Islet precursor cell (in vitro differentiated cells): Measurements from ENCODE around the gene PRR7.
A peak's percentile ranks its signal among the peaks of the same experiment; 100 is the strongest.
"Not testable (repeated sequence)": the region's sequence is repeated elsewhere in the genome, so short reads cannot be mapped to it uniquely, and the experiment has no call there.

Experiments
- DNase-seq: peaks from one replicate; pipeline ENCODE4 v3.0.0-alpha.2; 2018

The PRR7 gene, protein sequence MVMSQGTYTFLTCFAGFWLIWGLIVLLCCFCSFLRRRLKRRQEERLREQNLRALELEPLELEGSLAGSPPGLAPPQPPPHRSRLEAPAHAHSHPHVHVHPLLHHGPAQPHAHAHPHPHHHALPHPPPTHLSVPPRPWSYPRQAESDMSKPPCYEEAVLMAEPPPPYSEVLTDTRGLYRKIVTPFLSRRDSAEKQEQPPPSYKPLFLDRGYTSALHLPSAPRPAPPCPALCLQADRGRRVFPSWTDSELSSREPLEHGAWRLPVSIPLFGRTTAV

DNA sequence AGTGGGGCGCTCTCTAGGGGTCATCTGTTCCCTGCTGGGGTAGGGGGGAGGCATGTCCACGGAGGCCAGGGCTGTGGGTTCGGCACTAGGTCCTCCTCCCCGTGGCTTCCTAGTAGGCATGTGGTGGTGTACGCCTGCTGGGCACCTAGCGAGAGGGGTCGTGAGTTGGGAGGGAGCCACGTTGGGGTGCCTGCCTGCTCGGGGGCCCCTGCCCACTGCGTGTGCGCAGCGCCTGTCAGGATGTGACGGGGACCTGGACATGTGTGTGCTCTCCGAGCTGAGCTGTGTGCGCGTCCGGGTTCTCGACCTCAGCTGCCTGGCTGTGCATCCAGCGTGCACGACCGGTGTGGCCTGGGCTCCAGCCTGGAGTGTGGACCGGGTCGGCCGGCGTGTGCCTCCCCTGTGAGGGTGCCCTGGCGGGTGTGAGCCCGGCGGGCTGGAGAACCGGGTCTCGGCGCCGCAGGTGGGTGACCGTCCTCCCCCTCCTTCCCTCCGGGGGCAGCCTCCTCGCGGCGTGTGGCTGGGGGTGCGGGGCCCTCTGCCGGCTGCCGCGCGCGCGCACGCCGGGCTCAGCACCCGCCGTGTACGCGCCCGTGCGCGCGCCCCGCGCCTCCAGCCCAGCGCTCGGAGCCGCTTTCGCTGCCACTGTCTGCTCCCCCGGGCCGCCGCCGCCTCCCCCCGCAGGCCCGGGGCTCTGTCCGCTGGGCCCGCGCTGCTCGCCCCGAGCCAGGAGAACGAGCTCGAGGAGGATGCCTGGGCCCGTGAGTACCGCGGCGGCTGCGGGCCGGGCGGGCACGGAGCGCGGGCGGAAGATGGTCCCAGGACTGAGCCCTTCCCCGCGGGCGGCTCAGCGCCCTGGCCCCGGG lies at the start of gene PRR7:
Gene PRR7, plus strand, starts transcription at position 615 of the 866 bp plus-strand sequence. CDS start 8,254 bp downstream, outside the sequence.
- peak; percentile 79 for DNase-seq

- DNase-seq = no peak
Measured at GRCh38 chr5:177397875-177398390, 48.7 kb upstream of the PRR7 start.

GRCh38 chr5:177399997-177400868 lies 46.4 kb upstream of the PRR7 start, which contains the start of gene PFN3:
TSS of gene PFN3 (minus strand) at chr5:177400661. CDS start at chr5:177400576, 85 bp downstream.
- no peak for DNase-seq

DNA sequence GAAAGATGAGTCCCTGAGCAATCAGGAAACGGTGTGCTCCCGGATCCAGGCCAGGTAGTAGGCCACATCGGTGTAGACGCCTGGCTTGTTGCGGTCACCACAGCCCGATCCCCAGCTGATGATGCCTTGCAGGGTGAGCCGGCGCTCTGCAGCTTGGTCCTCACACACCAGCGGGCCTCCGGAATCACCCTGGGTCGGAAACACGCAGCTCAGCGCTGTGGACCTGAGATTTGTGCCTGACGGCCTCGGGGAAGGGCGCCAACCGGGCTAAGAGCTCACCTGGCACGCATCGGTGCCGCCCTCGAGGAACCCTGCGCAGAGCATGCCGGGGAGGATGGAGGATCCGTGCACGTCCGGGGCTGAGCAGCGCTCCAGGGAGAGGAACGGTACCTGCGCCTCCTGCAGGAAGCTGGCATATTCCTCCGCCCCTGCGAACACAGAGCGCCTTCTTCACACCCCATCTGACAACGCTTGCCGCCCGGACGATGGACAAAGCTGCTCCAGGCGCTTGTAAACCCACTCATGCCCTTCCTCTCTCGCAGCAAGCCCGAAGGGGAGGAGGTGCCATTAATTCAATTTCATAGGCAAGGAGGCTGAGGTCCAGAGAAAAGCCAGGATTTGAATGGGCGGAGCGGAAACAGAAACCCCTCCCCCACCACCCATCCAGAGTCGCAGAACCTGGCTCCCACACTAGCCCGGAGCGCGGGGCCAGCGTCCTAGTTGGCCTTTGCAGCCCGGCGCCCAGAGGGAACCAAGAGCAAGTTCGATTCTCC lies 44.2 kb upstream of the PRR7 start:
- DNase-seq = peak; percentile 92

- DNase-seq = no peak
Measured at GRCh38 chr5:177403102-177403791, 43.4 kb upstream of the PRR7 start.

GRCh38 chr5:177403792-177404640 lies 42.6 kb upstream of the PRR7 start:
- DNase-seq = peak; percentile 83

GRCh38 chr5:177404641-177405179 lies 41.9 kb upstream of the PRR7 start:
- DNase-seq = no peak

DNA sequence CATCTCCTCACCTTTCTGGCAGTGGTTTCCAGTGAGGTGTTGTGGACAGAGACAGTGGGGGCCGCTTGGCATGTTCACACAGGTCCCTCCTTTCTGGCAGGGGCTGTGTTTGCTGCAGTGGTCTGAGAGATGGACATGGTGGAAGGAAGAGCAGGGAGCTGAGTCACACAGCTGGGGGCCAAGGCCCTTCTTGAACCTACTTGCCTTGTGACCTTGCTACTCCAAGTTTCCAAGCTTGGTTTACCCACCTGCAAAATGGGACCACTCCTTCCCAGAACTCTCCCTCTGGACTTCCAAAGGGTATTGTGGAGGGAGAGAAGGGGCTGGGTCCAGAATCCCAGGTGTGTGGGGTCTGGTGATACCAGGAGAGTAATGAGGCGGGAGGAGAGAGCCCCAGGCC lies 41.3 kb upstream of the PRR7 start:
- DNase-seq = no peak

DNA sequence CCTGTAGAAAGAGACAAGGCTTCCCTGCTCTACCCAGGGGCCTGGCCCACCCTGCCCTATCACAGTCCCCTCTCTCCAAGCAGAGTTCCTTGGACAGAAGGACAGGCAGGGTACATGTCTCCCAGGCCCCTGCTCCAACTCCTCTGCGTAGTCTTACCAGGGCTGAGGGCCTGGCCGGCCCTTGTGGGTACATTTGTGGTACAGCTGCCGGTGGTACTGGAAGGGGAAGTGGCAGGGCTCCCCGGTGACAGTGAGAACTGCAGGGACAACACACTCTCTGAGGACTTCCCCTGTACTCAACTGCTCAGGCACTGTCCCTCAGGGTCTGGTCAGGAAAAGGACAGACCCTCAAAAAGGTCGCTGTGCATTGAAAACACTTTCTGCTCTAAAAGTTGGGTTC lies 40.8 kb upstream of the PRR7 start:
- DNase-seq = no peak

GRCh38 chr5:177409043-177409801 lies 37.4 kb upstream of the PRR7 start, which contains the start of gene F12:
TSS of gene F12 (minus strand) at chr5:177409564. CDS start at chr5:177409527, 37 bp downstream.
- no peak for DNase-seq

DNA sequence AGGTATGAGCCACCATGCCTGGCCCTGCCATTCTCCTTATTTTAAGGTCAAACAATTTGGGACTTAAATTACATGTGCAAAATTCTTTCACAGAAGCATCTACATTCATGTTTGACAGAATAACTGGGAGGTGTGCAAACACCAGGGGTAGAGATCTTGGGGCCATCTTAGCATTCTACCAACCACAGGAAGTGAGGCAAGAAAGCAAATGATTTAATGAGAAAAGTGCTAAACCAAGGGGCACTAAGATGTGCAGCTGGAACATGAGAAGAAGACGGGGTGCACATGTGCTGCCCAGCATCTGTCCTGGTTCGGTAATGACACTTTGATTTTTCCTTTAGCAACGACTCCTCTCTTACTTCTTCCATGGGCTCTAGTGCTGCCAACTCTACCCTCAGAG lies 36.0 kb upstream of the PRR7 start:
- no peak for DNase-seq

DNA sequence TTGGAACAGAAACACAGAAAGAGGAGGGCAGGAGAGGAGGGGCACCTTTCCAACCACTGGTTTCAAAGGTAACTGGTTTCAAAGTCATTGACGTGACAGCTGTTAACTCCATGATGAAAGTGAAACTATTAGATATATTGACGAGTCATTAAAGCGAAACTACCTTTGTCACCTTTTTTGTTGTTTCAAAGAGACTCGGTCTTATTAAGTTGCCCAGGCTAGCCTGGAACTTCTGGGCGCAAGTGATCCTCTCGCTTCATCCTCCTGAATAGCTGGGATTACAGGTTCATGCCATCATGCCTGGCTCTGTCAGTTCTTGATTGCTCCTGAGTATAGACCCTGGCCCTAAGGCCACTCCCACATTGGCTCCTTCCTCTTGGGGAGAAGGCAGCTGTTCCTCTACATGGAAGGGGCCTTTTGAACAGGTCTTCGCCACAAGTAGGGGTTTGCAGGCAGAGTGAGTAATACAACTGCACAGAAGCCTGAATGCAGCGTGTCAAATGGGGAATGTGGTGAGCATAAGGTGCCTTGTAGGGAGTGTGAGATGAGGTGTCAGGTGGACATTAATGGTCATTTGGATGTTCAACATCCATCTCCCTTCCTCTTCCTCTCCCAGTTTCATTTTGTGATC lies 33.9 kb upstream of the PRR7 start:
- DNase-seq = no peak

- DNase-seq = no peak
Measured at GRCh38 chr5:177414481-177414880, 32.1 kb upstream of the PRR7 start.

DNA sequence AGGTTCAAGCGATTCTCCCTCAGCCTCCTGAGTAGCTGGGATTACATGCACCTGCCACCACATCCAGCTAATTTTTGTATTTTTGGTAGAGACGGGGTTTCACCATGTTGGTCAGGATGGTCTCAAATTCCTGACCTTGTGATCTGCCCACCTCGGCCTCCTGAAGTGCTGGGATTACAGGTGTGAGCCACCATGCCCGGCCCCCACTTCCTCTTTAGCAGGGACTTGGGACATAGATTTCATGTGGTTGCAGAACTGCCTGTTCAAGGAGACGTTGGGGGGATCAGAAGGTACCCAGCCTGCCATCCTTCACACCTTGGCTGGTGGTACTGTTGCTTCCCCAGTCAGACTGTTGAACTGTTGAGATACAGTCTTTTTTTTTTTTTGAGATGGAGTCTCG lies 29.5 kb upstream of the PRR7 start:
- DNase-seq = not testable (repeated sequence)

DNA sequence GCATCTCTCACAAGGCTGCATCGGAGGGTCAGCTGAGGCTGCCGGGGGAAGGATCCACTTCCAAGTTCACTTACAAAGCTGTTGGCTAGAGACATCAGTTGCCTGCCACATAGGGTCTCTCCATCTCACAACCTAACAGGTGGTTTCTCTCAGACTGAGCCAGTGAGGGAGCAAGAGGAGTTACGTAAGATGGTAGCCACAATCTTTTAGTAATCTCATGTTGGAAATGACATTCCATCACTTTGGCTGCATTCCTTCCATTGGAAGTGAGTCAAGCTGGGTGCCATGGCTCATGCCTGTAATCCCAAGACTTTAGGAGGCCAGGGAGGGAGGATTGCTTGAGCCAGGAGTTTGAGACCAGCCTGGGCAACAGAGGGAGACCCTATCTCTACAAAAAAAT lies 27.6 kb upstream of the PRR7 start:
- DNase-seq = no peak

DNA sequence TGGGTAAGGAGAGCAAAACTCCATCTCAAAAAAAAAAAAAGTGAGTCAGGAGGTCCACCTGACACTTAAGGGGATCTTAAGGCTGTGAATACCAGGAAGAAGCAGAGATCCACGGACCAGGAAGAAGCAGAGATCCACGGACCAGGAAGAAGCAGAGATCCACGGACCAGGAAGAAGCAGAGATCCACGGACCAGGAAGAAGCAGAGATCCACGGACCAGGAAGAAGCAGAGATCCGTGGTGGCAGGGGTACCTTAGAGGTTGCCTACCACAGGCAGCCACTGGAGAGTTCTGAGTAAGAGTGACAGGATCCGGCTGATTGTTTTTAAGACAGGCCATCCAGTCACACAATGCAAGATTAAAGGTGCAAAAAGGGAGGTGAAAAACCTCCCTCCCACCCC lies 26.1 kb upstream of the PRR7 start:
- DNase-seq = not testable (repeated sequence)

GRCh38 chr5:177421062-177421798 lies 25.4 kb upstream of the PRR7 start:
- no peak for DNase-seq

- no peak for DNase-seq
Measured at GRCh38 chr5:177423671-177424070, 22.9 kb upstream of the PRR7 start.
